K562 (cell line): ENCODE measurements around the gene BTN3A1.

ENCODE experiments used
- CBFB ChIP-seq: sonication (generic); formaldehyde crosslinking; IDR thresholded peaks from 2 replicates; pipeline ENCODE4 v1.4.0; 2020; ENCODE audit warnings: mild to moderate bottlenecking, missing genetic modification reagents
- EZH2 ChIP-seq: IDR thresholded peaks from 2 replicates; pipeline ENCODE4 v1.6.1; 2012; ENCODE audit warnings: low read depth, mild to moderate bottlenecking, inconsistent platforms, low read length, borderline replicate concordance
- HDAC2 ChIP-seq: fragments of 450-650 bp; IDR thresholded peaks from 2 replicates; pipeline ENCODE4 v1.6.1; 2016; ENCODE audit warnings: mild to moderate bottlenecking
- NR3C1 ChIP-seq: sonication (generic); formaldehyde crosslinking; IDR thresholded peaks from 2 replicates; pipeline ENCODE4 v1.8.1; 2022; ENCODE audit warnings: missing genetic modification reagents
- SIN3A ChIP-seq, 2 experiments: fragments of 150-350 bp in 1 of 2; IDR thresholded peaks; 2 replicates each; pipeline ENCODE4 v1.6.1; 2011 to 2016; ENCODE audit warnings: borderline replicate concordance in 2 of 2, low read depth in 2 of 2, low read length in 2 of 2, mild to moderate bottlenecking in 2 of 2, moderate library complexity in 2 of 2; ENCODE audit not compliant: control insufficient read depth in 1 of 2
- SMAD3 ChIP-seq: fragments of 450-650 bp; formaldehyde crosslinking; conservative IDR thresholded peaks from 2 replicates; pipeline ENCODE4 v1.4.0; 2020; ENCODE audit warnings: mild to moderate bottlenecking
- TBL1XR1 ChIP-seq, 2 experiments: IDR thresholded peaks; 2 replicates each; pipeline ENCODE4 v1.6.1; 2012; ENCODE audit warnings: improper control_type of control experiment in 2 of 2, low read length in 2 of 2, mild to moderate bottlenecking in 1 of 2
- THAP7 ChIP-seq: fragments of 250-450 bp; sonication (Bioruptor Pico); IDR thresholded peaks from 2 replicates; pipeline ENCODE4 v1.5.0; 2021
- YY1 ChIP-seq, 3 experiments: IDR thresholded peaks; 2 replicates each; pipeline ENCODE4 v1.6.1; 2011; ENCODE audit warnings: low read length in 2 of 3, mild to moderate bottlenecking in 2 of 3, moderate library complexity in 2 of 3, borderline replicate concordance in 1 of 3, control low read depth in 1 of 3, low read depth in 1 of 3; ENCODE audit not compliant: insufficient read depth in 3 of 3, insufficient replicate concordance in 2 of 3, control insufficient read depth in 1 of 3, insufficient read length in 1 of 3; ENCODE audit errors: extremely low read depth in 1 of 3
- ZNF253 ChIP-seq: fragments of 250-450 bp; sonication (Bioruptor Pico); conservative IDR thresholded peaks from 2 replicates; pipeline ENCODE4 v1.6.1; 2021; ENCODE audit warnings: mild to moderate bottlenecking
- ZNF780A ChIP-seq: fragments of 250-450 bp; sonication (Bioruptor Pico); IDR thresholded peaks from 2 replicates; pipeline ENCODE4 v1.5.0; 2021; ENCODE audit warnings: mild to moderate bottlenecking
- TF ChIP-seq, protein P1 (sequence below): fragments of 450-650 bp; IDR thresholded peaks from 2 replicates; pipeline ENCODE4 v1.6.1; 2017; ENCODE audit warnings: antibody characterized with exemption, mild to moderate bottlenecking

DNA sequence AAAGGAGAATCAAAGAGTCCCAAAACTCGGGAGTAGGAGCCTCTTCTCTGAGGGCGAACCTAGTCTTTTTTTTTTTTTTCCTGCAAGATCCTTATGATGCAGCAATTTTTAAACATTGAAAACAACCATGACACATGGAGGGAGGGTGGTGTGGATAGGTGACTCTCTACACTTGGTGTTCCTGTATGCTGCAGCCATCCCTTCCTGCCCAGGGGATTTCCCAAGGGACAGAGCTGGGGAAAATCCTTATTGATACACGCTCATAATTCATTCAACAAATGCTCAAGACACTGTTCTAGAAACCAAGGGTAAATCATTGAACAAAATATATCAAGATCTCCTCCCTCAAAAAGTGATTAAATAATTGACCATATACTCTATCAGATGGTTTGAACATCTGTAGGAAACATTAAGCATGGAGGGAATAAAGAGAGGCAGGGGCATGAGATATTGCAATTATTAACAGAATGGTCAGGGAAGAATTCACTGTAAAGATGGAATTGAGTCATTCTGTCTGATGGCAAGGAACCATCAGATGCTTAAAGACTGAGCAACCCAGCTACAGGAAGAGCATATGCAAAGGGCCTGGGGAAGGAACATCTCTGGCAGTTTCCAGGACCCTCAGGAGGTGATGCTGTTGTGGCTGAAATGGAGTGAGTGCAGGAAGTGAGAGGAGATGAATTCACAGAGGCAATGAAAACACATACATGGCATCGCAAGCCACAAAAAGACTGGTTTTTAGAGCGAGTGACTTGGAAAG is 24.8 kb downstream of the BTN3A1 start:
- no peak for TF ChIP-seq TBL1XR1 (IDR thresholded peaks at IDR 0.05; ENCODE audit: low read length in 2 of 2)
- no peak for TF ChIP-seq SIN3A (IDR thresholded peaks at IDR 0.05; ENCODE audit: borderline replicate concordance in 2 of 2, control insufficient read depth in 1 of 2, low read depth in 2 of 2, low read length in 2 of 2)
- no peak for TF ChIP-seq ZNF253 (CRISPR knock-in tag)
- no peak for TF ChIP-seq NR3C1
- TF ChIP-seq, protein P1, sequence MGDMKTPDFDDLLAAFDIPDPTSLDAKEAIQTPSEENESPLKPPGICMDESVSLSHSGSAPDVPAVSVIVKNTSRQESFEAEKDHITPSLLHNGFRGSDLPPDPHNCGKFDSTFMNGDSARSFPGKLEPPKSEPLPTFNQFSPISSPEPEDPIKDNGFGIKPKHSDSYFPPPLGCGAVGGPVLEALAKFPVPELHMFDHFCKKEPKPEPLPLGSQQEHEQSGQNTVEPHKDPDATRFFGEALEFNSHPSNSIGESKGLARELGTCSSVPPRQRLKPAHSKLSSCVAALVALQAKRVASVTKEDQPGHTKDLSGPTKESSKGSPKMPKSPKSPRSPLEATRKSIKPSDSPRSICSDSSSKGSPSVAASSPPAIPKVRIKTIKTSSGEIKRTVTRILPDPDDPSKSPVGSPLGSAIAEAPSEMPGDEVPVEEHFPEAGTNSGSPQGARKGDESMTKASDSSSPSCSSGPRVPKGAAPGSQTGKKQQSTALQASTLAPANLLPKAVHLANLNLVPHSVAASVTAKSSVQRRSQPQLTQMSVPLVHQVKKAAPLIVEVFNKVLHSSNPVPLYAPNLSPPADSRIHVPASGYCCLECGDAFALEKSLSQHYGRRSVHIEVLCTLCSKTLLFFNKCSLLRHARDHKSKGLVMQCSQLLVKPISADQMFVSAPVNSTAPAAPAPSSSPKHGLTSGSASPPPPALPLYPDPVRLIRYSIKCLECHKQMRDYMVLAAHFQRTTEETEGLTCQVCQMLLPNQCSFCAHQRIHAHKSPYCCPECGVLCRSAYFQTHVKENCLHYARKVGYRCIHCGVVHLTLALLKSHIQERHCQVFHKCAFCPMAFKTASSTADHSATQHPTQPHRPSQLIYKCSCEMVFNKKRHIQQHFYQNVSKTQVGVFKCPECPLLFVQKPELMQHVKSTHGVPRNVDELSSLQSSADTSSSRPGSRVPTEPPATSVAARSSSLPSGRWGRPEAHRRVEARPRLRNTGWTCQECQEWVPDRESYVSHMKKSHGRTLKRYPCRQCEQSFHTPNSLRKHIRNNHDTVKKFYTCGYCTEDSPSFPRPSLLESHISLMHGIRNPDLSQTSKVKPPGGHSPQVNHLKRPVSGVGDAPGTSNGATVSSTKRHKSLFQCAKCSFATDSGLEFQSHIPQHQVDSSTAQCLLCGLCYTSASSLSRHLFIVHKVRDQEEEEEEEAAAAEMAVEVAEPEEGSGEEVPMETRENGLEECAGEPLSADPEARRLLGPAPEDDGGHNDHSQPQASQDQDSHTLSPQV, result no peak
- no peak for TF ChIP-seq THAP7 (CRISPR knock-in tag)
- TF ChIP-seq ZNF780A, result no peak
- TF ChIP-seq YY1 (IDR thresholded peaks at IDR 0.05; ENCODE audit: borderline replicate concordance in 1 of 3, control insufficient read depth in 1 of 3, extremely low read depth in 1 of 3, insufficient read depth in 3 of 3, insufficient read length in 1 of 3, insufficient replicate concordance in 2 of 3, low read depth in 1 of 3, low read length in 2 of 3), result no peak
- no peak for TF ChIP-seq CBFB (CRISPR knock-in tag)
- TF ChIP-seq HDAC2, result no peak
- no peak for TF ChIP-seq EZH2
- no peak for TF ChIP-seq SMAD3 (CRISPR knock-in tag)
